ENCODE measurements around the gene SH3BGRL2. TPM values are rescaled to one million over a fixed set of nuclear protein-coding genes. Genes with fewer than 3 reads are reported as not detected.

Gene SH3BGRL2
- total RNA-seq, 2 experiments from 2014 or later = 0.25 TPM; not detected in 1

GRCh38 chr6:79646561-79646960 is 15.4 kb downstream of the SH3BGRL2 start:
- POLR2A ChIA-PET = interaction anchor here (0.6 kb wide), 1 partner anchor 184 kb away, joined by 3 read pairs; no protein-coding TSS in a partner anchor
- intact Hi-C loops (cut with micrococcal nuclease; ENCODE audit: unreplicated experiment) = no loop called here
- Histone ChIP-seq H3K4me3 (ENCODE audit: low read depth, low read length, poor library complexity, severe bottlenecking) (no peak overlapping the region), H2AFZ (ENCODE audit: low read length) (no peak overlapping the region), H3K79me2 (ENCODE audit: insufficient read depth, low read depth, low read length) (no peaks in the 10 kb centered on the region), H3K27ac (ENCODE audit: low read depth, low read length, poor library complexity, severe bottlenecking) (no peak overlapping the region), H3K4me2 (ENCODE audit: low read length) (no peak overlapping the region), H3K9me2 (ENCODE audit: insufficient read depth, low read length) (no peaks in the 10 kb centered on the region), H3K36me3 (ENCODE audit: insufficient read depth, low read length) (no peaks in the 10 kb centered on the region), H4K20me1 (ENCODE audit: insufficient read depth, low read length) (no peaks in the 10 kb centered on the region), H3K4me1 (ENCODE audit: insufficient read depth, low read length, poor library complexity, severe bottlenecking) (no peaks in the 10 kb centered on the region), H3K9me3 (ENCODE audit: low read length) (no peaks in the 10 kb centered on the region)
- no TSS peak for BruUV-seq (replicated peaks)
- no peak for TF ChIP-seq CTCF (conservative IDR thresholded peaks at IDR 0.05; ENCODE audit: low read length)
- TF ChIP-seq EZH2phosphoT487 (IDR thresholded peaks at IDR 0.05; ENCODE audit: borderline replicate concordance, low read depth, low read length) = no peak
- DNase-seq (ENCODE audit: low spot score) = no peak
- CTCF ChIA-PET (ENCODE audit: unreplicated experiment) = no interaction called here

DNA sequence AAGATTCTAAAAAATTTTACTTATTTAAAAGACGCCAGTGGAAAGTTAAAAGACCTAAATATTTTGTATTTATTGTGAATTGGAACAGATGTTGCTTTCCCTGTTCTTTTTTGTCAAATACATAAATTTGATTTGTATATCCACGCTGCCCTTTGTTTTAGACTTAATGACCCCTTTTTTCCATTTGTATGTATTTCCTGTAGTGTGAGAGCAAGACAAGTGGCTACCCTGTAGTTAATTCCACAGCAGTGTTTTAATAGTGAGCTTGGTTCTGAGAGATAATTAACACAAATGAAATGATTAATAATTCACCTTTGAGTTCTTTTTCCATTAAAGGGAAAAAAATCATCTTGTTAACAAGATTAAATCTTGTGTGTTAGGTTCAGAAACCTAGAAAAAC is 16.6 kb downstream of the SH3BGRL2 start:
- ChIA-PET POLR2A (interaction anchor here (0.7 kb wide), 1 partner anchor 63 kb away, joined by 3 read pairs; no protein-coding TSS in a partner anchor), CTCF (ENCODE audit: unreplicated experiment) (no interaction called here)
- H3K9me2 ChIP-seq (ENCODE audit: insufficient read depth, low read length) = no peaks in the 10 kb centered on the region
- intact Hi-C loops (cut with micrococcal nuclease; ENCODE audit: unreplicated experiment) = no loop called here
- H3K27ac ChIP-seq (ENCODE audit: low read depth, low read length, poor library complexity, severe bottlenecking) = no peak overlapping the region
- no peaks in the 10 kb centered on the region for H3K9me3 ChIP-seq (ENCODE audit: low read length)
- H3K36me3 ChIP-seq (ENCODE audit: insufficient read depth, low read length) = no peaks in the 10 kb centered on the region
- TF ChIP-seq CTCF (conservative IDR thresholded peaks at IDR 0.05; ENCODE audit: low read length) (no peak), EZH2phosphoT487 (IDR thresholded peaks at IDR 0.05; ENCODE audit: borderline replicate concordance, low read depth, low read length) (no peak)
- no peak overlapping the region for H2AFZ ChIP-seq (ENCODE audit: low read length)
- H3K4me3 ChIP-seq (ENCODE audit: low read depth, low read length, poor library complexity, severe bottlenecking) = no peak overlapping the region
- no peaks in the 10 kb centered on the region for H4K20me1 ChIP-seq (ENCODE audit: insufficient read depth, low read length)
- no peaks in the 10 kb centered on the region for H3K79me2 ChIP-seq (ENCODE audit: insufficient read depth, low read depth, low read length)
- DNase-seq (ENCODE audit: low spot score) = no peak
- no peak overlapping the region for H3K4me2 ChIP-seq (ENCODE audit: low read length)
- H3K4me1 ChIP-seq (ENCODE audit: insufficient read depth, low read length, poor library complexity, severe bottlenecking) = no peaks in the 10 kb centered on the region
- no TSS peak for BruUV-seq (replicated peaks)

DNA sequence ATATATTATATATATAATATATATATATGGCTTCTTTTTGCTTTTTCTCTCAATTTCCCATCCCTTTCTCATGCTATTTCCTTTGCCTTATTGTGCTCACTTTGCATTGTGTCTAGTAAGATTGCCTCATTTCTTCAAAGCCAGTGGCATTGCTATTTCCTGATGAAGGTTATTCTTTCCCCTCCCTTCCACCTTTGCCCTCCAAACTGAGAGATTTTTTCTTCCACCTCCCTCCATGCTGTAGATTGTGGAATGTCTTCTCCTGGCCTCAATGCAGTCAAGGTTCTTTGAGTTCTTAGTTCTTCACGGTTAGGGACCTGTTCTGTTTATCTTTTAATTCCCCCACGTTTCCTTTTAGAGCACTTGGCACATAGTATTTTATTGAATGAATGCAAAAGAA is 17.2 kb downstream of the SH3BGRL2 start:
- Histone ChIP-seq H3K4me2 (ENCODE audit: low read length) (no peak overlapping the region), H3K36me3 (ENCODE audit: insufficient read depth, low read length) (no peaks in the 10 kb centered on the region), H4K20me1 (ENCODE audit: insufficient read depth, low read length) (no peaks in the 10 kb centered on the region), H3K9me2 (ENCODE audit: insufficient read depth, low read length) (no peaks in the 10 kb centered on the region), H3K79me2 (ENCODE audit: insufficient read depth, low read depth, low read length) (no peaks in the 10 kb centered on the region), H3K4me1 (ENCODE audit: insufficient read depth, low read length, poor library complexity, severe bottlenecking) (no peaks in the 10 kb centered on the region), H3K9me3 (ENCODE audit: low read length) (no peaks in the 10 kb centered on the region), H3K4me3 (ENCODE audit: low read depth, low read length, poor library complexity, severe bottlenecking) (no peak overlapping the region), H2AFZ (ENCODE audit: low read length) (no peak overlapping the region), H3K27ac (ENCODE audit: low read depth, low read length, poor library complexity, severe bottlenecking) (no peak overlapping the region)
- DNase-seq (ENCODE audit: low spot score) = no peak
- intact Hi-C loops (cut with micrococcal nuclease; ENCODE audit: unreplicated experiment) = no loop called here
- BruUV-seq (replicated peaks) = no TSS peak
- CTCF ChIA-PET (ENCODE audit: unreplicated experiment) = no interaction called here
- POLR2A ChIA-PET = no interaction called here
- no peak for TF ChIP-seq CTCF (conservative IDR thresholded peaks at IDR 0.05; ENCODE audit: low read length)
- TF ChIP-seq EZH2phosphoT487 (IDR thresholded peaks at IDR 0.05; ENCODE audit: borderline replicate concordance, low read depth, low read length) = no peak

Measured in OCI-LY7 (cell line).